DMS79 treated with DMSO at 0.1 percent for 48 hours (cell line): ENCODE data around the gene BRME1.

Experiments used
- DNase-seq: peaks from one replicate; lab custom pipeline; 2025; lab: John Stamatoyannopoulos, UW

Gene BRME1

GRCh38 chr19:13844130-13844631 is 61.7 kb downstream of the BRME1 start:
- DNase-seq, result no peak

DNA sequence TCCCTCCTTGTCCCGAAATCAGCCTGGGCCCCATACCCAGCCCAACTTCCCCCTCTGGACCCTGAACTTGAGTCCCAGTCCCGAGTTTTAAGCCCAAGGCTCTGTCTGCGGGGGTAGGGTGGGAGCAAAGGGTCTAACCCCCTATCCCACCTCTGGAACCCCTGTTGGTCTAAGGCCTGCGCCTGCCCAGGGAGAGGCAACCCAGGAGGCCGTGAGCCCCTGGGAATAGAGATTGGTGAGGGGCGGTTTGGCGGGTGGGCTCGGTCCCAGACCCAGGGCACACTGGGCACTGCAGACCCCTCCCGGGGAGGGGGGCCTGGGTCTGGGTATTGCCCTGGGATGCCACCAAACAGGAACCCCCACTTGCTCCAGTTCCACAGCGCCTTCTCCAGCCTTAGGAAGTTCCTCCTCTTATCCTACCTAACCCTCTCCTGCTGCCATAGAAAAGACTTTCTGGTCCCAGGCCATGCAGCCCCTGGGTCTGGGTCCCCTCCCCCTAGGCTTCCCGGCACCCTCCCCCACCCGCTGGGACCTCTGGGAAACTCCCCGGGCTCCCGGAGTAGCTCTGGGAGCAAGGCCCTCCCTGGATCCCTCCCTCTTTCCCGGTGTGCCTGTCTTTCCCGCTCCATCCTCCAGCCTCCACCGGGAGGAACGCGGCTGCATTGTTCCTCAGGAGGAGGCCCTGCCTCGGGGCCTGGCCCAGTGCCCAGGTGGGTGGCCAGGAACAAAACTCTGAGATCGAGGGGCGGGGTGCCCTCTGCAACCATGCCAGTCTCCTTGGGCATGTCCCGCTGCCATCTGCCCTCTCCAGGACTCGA is 62.6 kb downstream of the BRME1 start:
- DNase-seq, result peak; percentile 52

- peak; percentile 28 for DNase-seq
Measured at GRCh38 chr19:13842291-13843103, 63.4 kb downstream of the BRME1 start.

GRCh38 chr19:13841962-13842290 is 64.0 kb downstream of the BRME1 start:
- DNase-seq, result no peak

- no peak for DNase-seq
Measured at GRCh38 chr19:13841086-13841961, 64.6 kb downstream of the BRME1 start.

DNA sequence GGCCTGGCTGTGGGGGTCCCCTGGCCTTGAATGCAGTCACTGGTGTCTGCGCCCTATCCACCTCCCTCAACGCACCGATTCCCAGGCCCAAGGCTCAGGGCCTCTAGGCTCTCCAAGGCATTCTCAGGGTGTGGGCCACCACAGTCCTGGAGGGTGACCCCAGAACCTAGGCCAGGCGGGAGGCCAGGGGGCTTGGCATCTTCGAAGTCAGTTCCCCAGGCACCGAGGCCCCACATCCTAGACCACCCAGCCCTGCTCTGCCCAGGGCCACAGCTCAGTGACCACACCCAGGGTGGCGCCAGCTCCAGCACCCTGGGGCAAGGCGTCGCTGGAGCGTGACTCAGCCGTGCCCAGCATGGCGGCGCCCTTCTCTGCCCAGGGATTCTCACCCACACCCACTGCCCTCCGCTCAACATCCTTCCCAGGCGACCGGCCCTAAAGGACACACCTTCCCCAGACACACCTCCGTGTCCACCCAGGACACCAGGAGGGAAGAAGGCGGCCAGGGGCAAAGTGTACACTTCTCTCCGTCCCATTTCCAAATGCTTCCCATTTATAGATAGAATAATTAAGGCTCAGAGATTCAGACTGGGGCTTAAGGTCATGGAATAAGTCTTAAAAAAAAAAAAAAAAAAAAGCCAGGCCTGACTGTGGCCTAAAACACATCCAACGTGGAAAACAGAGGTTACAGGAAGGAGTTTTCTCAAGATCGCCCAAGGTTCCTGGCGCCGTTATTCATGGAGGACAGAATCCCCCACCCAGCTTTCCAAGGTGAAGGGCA is 65.4 kb downstream of the BRME1 start:
- no peak for DNase-seq

DNA sequence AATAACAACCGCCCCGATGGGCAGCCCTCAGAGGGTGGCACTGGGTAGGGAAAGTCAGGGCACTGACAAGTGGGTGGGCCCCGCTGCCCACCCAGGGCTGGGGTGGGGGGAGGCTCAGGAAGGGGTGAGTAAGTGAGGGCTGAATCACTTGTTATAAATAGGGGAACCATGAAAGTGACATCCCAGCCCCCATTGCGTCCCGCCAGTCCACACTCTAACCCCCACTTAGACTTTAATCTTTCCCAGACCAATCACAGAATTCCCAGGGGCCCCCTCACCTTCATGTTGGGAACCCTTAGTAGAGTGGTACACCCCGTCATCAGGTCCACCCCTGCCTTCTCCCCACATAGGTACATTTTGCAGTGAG is 66.0 kb downstream of the BRME1 start:
- DNase-seq, result no peak

DNA sequence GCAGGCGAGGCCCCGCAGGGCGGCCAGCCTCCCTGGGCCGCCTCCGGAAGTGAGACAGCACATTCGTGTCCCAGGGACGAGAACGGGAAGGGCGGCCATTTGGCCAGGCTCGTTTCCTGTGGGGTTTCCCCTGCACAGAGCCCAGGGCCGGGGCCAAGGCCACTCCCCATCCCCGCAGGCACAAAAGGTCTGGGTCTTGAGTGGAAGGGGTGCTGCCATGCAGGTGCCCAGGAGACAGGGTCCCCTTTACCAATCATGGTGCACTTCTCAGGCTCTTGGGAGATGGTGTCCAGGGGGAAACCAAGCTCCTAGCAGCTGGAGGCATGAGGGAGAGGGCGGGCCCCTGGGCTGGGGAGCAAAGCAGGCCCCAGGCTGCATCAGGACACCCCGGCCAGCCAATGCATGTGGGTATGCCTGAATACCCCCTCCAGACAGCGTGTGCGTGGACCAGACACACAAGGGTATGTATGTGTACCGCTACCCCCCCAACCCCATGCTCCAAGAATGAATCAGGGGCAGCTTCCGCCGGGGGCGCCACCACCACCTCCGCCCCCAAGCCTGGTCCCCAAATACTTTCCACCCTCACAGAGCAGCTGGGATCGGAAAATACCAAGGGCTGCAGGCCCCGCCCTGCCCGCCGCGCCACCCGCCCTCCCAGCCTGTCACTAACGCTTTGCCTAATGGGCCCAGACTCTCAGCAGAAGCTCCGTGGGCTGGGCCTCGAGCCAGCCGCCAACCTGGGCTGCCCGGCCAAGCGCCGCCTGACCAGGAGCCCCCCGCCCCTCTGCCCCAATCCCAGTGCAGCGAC is 66.6 kb downstream of the BRME1 start:
- no peak for DNase-seq

- DNase-seq, result no peak
Measured at GRCh38 chr19:13838435-13839129, 67.3 kb downstream of the BRME1 start.

GRCh38 chr19:13835791-13836723 is 69.9 kb downstream of the BRME1 start:
- DNase-seq, result no peak

DNA sequence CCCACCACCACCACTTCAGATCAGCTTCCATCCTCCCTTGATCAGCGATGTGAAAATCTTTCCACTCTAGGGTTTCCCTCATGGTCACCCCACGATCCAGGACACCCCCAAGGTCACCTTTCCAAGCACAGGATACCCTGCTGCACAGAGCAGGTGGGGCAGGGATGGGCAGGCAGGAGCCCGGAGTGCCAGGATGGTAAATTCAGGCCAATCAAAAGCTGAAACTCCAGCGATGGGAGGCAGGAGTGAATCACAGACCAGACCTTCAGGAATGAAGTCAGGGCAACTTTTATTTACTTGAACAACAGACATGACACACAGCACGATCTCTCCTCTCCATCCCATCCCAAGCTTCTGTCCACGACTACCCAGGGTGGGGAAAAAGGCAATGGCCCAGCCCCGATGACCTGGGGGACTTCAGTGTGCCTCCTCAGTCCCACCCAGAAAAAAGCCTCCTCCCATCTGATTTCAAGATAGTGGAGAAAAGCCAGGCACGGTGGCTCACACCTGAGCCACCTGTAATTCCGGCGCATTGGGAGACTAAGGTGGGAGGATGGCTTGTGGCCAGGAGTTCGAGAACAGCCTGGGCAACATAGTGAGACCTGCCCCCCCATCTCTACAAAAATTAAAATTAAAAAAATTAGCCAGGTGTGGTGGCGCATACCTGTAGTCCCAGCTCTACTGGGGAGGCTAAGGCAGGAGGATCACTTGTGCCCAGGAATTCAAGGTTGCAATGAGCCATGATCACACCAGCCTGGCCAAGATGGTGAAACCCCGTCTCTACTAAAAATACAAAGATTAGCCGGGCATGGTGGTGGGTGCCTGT is 71.5 kb downstream of the BRME1 start:
- no peak for DNase-seq

- peak; percentile 90 for DNase-seq
Measured at GRCh38 chr19:13833330-13834243, 72.3 kb downstream of the BRME1 start.
